WTC11 (cell line): Measurements from ENCODE around the gene RAMACL.

Experiments used
- ATF2 ChIP-seq: sonication (generic); formaldehyde crosslinking; IDR thresholded peaks from 2 replicates; pipeline ENCODE4 v1.8.1; 2022; ENCODE audit warnings: low read depth, missing genetic modification reagents, borderline replicate concordance
- CBFB ChIP-seq: sonication (generic); formaldehyde crosslinking; IDR thresholded peaks from 2 replicates; pipeline ENCODE4 v1.8.1; 2022; ENCODE audit warnings: mild to moderate bottlenecking, low read depth, missing genetic modification reagents
- CREB1 ChIP-seq: sonication (generic); formaldehyde crosslinking; IDR thresholded peaks from 2 replicates; pipeline ENCODE4 v1.8.0; 2023; ENCODE audit warnings: mild to moderate bottlenecking, missing genetic modification reagents
- CTCF ChIP-seq: fragments of 200-600 bp; IDR thresholded peaks from 2 replicates; pipeline ENCODE4 v1.8.0; 2022; ENCODE audit warnings: antibody characterized with exemption
- ESRRA ChIP-seq: sonication (generic); formaldehyde crosslinking; IDR thresholded peaks from 2 replicates; pipeline ENCODE4 v1.8.1; 2022; ENCODE audit warnings: mild to moderate bottlenecking, missing genetic modification reagents, borderline replicate concordance
- HMGXB4 ChIP-seq: sonication (generic); formaldehyde crosslinking; IDR thresholded peaks from 2 replicates; pipeline ENCODE4 v1.8.1; 2023; ENCODE audit warnings: mild to moderate bottlenecking, moderate library complexity, missing genetic modification reagents
- JUN ChIP-seq: sonication (generic); formaldehyde crosslinking; IDR thresholded peaks from 2 replicates; pipeline ENCODE4 v1.8.0; 2023; ENCODE audit warnings: mild to moderate bottlenecking, missing genetic modification reagents
- MAX ChIP-seq: sonication (generic); formaldehyde crosslinking; IDR thresholded peaks from 2 replicates; pipeline ENCODE4 v1.8.0; 2022; ENCODE audit warnings: mild to moderate bottlenecking, missing genetic modification reagents
- TP53 ChIP-seq: sonication (generic); formaldehyde crosslinking; IDR thresholded peaks from 2 replicates; pipeline ENCODE4 v1.8.1; 2023; ENCODE audit warnings: mild to moderate bottlenecking, missing genetic modification reagents
- ZBTB21 ChIP-seq: sonication (generic); formaldehyde crosslinking; IDR thresholded peaks from 2 replicates; pipeline ENCODE4 v1.8.1; 2023; ENCODE audit warnings: mild to moderate bottlenecking, missing genetic modification reagents, borderline replicate concordance
- TF ChIP-seq, protein P1 (sequence below): sonication (generic); formaldehyde crosslinking; IDR thresholded peaks from 2 replicates; pipeline ENCODE4 v1.8.1; 2022; ENCODE audit warnings: low read depth, mild to moderate bottlenecking, moderate library complexity, missing genetic modification reagents, borderline replicate concordance
- TF ChIP-seq, protein P2 (sequence below): sonication (generic); formaldehyde crosslinking; IDR thresholded peaks from 2 replicates; pipeline ENCODE4 v1.8.1; 2023; ENCODE audit warnings: mild to moderate bottlenecking, missing genetic modification reagents
- TF ChIP-seq, protein P3 (sequence below): sonication (generic); formaldehyde crosslinking; IDR thresholded peaks from 2 replicates; pipeline ENCODE4 v1.8.1; 2023; ENCODE audit warnings: mild to moderate bottlenecking, missing genetic modification reagents, moderate library complexity

- no peak for TF ChIP-seq ATF2 (CRISPR knock-in tag)
- no peak for TF ChIP-seq TP53 (CRISPR knock-in tag)
- TF ChIP-seq, protein P1, sequence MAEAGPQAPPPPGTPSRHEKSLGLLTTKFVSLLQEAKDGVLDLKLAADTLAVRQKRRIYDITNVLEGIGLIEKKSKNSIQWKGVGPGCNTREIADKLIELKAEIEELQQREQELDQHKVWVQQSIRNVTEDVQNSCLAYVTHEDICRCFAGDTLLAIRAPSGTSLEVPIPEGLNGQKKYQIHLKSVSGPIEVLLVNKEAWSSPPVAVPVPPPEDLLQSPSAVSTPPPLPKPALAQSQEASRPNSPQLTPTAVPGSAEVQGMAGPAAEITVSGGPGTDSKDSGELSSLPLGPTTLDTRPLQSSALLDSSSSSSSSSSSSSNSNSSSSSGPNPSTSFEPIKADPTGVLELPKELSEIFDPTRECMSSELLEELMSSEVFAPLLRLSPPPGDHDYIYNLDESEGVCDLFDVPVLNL (CRISPR knock-in tag): no peak
- no peak for TF ChIP-seq HMGXB4 (CRISPR knock-in tag)
- TF ChIP-seq JUN (CRISPR knock-in tag): no peak
- TF ChIP-seq CBFB (CRISPR knock-in tag): no peak
- no peak for TF ChIP-seq MAX (CRISPR knock-in tag)
- TF ChIP-seq CTCF: no peak
- TF ChIP-seq, protein P2, sequence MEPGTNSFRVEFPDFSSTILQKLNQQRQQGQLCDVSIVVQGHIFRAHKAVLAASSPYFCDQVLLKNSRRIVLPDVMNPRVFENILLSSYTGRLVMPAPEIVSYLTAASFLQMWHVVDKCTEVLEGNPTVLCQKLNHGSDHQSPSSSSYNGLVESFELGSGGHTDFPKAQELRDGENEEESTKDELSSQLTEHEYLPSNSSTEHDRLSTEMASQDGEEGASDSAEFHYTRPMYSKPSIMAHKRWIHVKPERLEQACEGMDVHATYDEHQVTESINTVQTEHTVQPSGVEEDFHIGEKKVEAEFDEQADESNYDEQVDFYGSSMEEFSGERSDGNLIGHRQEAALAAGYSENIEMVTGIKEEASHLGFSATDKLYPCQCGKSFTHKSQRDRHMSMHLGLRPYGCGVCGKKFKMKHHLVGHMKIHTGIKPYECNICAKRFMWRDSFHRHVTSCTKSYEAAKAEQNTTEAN: no peak
- TF ChIP-seq ZBTB21: no peak
- TF ChIP-seq, protein P3, sequence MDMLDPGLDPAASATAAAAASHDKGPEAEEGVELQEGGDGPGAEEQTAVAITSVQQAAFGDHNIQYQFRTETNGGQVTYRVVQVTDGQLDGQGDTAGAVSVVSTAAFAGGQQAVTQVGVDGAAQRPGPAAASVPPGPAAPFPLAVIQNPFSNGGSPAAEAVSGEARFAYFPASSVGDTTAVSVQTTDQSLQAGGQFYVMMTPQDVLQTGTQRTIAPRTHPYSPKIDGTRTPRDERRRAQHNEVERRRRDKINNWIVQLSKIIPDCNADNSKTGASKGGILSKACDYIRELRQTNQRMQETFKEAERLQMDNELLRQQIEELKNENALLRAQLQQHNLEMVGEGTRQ (CRISPR knock-in tag): no peak
- TF ChIP-seq ESRRA (CRISPR knock-in tag): no peak
- no peak for TF ChIP-seq CREB1
Observed at GRCh38 chr6:166635013-166635970, 48.8 kb upstream of the RAMACL start.
